ENCODE measurements around the gene EFR3B.
A peak's percentile ranks its signal among the peaks of the same experiment; 100 is the strongest.
"Not testable (repeated sequence)": the region's sequence is repeated elsewhere in the genome, so short reads cannot be mapped to it uniquely, and the experiment has no call there.

Gene EFR3B

GRCh38 chr2:25109822-25110221 lies 67.9 kb downstream of the EFR3B start:
- DNase-seq, result no peak

- DNase-seq, result no peak
These were observed 70.2 kb downstream of the EFR3B start for GRCh38 chr2:25112113-25112512.

GRCh38 chr2:25115249-25115883 lies 73.5 kb downstream of the EFR3B start:
- DNase-seq, result no peak

- no peak for DNase-seq
These were observed 74.0 kb downstream of the EFR3B start for GRCh38 chr2:25115902-25116301.

- no peak for DNase-seq
These were observed 75.1 kb downstream of the EFR3B start for GRCh38 chr2:25116956-25117355.

GRCh38 chr2:25119263-25119662 lies 77.4 kb downstream of the EFR3B start:
- DNase-seq, result no peak

GRCh38 chr2:25122367-25122766 lies 80.5 kb downstream of the EFR3B start:
- DNase-seq, result no peak

- no peak for DNase-seq
These were observed 81.8 kb downstream of the EFR3B start for GRCh38 chr2:25123682-25124081.

GRCh38 chr2:25125189-25125588 lies 83.3 kb downstream of the EFR3B start:
- no peak for DNase-seq

GRCh38 chr2:25125976-25126375 lies 84.1 kb downstream of the EFR3B start:
- no peak for DNase-seq

GRCh38 chr2:25127071-25127470 lies 85.2 kb downstream of the EFR3B start:
- DNase-seq, result not testable (repeated sequence)

GRCh38 chr2:25127646-25128045 lies 85.8 kb downstream of the EFR3B start:
- DNase-seq, result no peak

GRCh38 chr2:25129901-25130520 lies 88.1 kb downstream of the EFR3B start:
- peak; percentile 66 for DNase-seq

- DNase-seq, result no peak
These were observed 89.3 kb downstream of the EFR3B start for GRCh38 chr2:25131253-25131566.

GRCh38 chr2:25131567-25132298 lies 89.9 kb downstream of the EFR3B start:
- DNase-seq, result no peak

- DNase-seq, result no peak
These were observed 90.4 kb downstream of the EFR3B start for GRCh38 chr2:25132299-25132635.

- DNase-seq, result no peak
These were observed 90.8 kb downstream of the EFR3B start for GRCh38 chr2:25132693-25133092.

GRCh38 chr2:25140535-25140934 lies 98.7 kb downstream of the EFR3B start:
- DNase-seq, result not testable (repeated sequence)

GRCh38 chr2:25141120-25141519 lies 99.2 kb downstream of the EFR3B start:
- no peak for DNase-seq

- DNase-seq, result no peak
These were observed 103.9 kb downstream of the EFR3B start for GRCh38 chr2:25145803-25146202.

- DNase-seq, result no peak
These were observed 105.0 kb downstream of the EFR3B start for GRCh38 chr2:25146896-25147295.

GRCh38 chr2:25149646-25150045 lies 107.8 kb downstream of the EFR3B start:
- no peak for DNase-seq

- DNase-seq, result not testable (repeated sequence)
These were observed 109.1 kb downstream of the EFR3B start for GRCh38 chr2:25150993-25151392.

GRCh38 chr2:25151718-25152117 lies 109.8 kb downstream of the EFR3B start:
- no peak for DNase-seq

GRCh38 chr2:25155401-25155800 lies 113.5 kb downstream of the EFR3B start:
- DNase-seq, result no peak
